Measurements from ENCODE around the gene SDK1.

SDK1 gene

DNA sequence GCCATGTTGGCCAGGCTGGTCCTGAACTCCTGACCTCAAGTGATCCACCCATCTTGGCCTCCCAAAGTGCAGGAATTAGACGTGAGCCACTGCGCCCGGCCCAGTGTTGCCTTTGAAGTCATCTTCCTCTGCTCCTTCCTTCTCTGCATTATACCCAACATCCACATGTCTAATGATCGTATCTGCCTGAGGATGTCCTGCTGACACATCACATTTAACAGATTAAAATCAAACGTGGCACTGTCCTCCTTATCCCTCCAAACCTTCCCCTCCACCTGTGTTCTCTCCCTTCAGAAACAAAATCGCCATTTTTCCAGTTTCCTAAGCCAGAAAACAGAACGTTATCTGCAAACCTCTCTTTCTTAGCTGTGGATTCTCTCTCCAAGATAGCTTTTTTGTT lies 8.4 kb upstream of the SDK1 start:
- DNase-seq (ENCODE audit: low read depth in 2 of 2), result no peak

DNA sequence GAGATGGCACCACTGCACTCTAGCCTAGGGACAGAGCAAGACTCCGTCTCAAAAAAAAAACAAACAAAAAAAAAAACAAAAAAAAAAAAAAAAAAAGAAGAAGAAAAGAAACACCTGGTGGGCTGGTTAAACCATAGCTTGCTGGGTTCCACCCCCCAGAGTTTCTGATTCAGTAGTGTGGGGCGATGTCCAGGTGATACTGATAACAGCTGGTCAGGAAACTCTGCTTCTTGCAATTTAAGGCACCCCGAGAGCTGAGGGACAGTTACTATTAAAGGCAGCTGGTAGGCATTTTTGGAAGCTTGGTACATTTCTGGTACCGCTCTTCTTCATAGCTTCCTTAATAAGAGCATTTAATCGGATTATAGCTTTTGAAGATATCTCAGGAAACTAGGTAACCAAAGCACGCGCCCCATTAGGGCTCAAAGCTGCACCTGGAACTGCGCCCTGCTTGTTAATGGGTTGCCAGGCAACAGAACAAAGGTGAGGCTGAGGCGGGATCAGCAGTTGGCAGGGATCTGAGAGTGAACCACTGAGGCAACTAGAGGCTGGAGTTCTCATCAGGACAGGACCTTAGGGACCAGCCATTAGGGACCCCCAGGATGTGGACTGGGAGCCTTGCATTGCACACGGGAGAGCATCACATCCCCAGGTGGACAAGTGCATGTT lies 6.5 kb upstream of the SDK1 start:
- DNase-seq (ENCODE audit: low read depth in 2 of 2), result no peak

DNA sequence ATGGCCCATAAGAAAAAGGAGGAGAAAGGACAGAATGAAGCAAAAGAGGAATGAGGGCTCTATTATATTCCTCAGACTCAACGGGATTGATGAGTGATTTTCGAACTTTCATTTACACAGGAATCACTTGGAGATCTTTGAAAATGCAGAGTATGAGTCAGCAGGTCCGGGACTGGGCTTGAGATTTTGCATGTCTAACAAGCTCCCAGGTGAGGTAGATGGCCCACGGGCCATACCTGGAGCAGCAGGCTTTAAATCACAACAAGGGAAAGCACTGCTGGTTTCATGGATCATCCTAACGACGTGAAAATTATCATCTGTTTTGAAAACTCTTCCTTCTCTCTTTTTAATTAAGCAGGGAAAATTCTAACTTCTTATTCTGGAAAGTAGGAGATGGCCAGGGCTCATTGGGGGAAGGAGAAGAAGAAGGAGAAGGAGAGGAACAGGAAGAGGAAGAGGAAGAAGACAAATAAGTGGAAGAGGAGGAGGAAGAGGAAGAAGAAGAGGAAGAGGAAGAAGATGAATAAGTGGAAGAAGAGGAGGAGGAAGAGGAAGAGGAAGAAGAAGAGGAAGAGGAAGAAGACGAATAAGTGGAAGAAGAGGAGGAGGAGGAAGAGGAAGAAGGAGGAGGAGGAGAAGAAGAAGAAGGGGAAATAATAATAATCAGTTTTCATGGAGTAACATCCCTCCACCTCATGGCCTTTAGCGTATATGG lies 3.8 kb upstream of the SDK1 start:
- no peak for DNase-seq (ENCODE audit: low read depth in 2 of 2)

DNA sequence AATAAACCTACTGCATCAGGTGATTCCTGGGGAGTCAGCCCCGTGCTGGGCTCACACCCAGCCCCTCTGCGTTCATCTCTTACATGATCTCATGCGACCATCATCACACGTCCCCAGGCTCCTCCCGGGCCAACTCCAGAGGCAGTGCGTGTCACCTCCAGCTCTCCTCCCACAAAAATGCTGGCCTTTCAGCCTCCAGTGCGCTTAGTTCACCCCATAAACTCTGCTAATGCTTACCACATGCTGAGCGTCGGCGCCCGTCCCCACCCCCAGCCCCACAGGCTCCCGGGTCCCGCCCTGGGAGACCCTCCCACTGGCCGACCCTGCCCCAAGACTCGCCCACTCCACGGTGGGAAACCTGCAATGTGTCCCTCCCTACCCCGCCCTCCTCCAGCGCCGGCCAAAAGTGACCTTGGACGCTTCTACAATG lies 816 bp upstream of the SDK1 start:
- no peak for DNase-seq (ENCODE audit: low read depth in 2 of 2)

DNA sequence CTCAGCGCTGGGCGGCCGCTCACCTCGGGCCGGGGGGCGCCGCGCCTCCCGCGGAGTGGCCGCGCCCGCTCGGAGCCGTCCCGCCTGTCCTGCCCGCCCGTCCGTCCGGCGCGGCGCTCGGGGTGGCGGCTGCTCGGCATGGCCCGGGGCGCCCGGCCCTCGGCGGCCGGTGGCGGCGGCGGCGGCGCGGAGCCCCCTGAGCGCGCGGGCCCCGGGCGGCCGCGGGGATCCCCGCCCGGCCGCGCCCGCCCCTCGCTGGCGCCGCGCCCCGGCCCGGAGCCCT lies 338 bp downstream of the SDK1 start:
- no peak for DNase-seq (ENCODE audit: low read depth in 2 of 2)

DNA sequence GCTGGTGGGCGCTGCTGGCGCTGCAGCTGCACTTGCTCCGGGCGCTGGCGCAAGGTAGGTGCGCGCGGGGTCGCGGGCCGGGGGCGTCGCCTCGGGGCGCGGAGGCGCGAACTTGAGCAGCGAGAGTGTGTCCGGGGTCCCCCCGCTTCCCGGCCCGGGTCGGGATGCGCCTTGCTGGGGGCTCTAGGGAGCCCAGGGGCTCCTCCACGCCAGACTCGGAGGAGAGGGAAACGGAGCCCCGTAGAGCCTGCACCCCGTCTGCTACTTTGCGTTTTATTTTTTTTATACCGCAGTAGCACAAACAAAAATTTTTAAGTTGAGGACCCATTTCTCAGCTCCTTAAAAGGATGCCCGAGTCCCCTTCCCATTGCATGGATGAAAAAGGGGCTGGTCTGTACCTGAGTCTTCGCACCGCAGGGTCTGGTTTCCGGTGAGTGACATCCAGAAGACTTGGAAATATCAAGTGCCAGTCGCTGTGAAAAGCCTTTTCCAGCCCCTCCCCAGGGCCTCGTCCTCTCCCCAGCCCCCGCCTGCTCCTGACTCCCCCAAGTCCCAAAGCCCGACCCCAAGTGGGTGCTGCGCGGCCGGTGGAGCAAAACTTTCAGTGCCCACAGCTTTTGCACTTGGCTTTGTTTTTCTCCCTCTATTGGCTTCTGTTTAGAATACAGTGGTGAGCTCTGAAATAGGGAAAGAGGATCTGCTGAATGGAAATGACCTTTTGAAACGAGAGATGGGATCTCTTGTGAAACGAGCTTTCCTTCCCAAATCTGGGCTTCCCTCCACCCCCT lies 973 bp downstream of the SDK1 start:
- no peak for DNase-seq (ENCODE audit: low read depth in 2 of 2)

DNA sequence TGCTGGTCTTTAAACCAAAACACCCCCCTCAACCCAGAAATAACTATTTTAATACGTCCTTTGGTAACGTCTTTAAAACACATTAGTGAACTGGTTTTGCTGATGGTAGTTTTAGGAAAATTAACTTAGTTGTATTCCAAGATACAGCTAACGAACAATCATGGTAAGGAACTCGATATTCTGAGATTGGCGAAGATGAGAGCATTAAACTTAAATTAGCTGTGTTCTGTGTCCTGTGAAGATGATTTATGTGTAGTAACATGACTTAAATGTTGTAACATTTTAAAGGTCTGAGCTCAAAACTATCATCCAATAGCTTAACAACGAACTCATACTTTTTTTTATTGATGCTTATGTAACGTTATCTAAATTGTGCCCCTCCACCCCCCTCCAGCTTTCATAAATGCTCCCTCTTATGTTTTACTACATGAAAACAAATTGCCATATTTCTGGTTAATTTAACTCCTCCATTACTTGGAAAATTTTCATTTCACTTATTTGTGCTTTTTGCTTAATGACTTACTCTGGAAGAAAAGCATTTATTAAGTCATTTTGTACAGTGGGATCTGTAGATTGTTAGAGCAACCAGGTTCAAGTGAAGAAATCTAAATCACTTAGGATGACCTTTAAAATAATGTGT lies 1.7 kb downstream of the SDK1 start:
- no peak for DNase-seq (ENCODE audit: low read depth in 2 of 2)

DNA sequence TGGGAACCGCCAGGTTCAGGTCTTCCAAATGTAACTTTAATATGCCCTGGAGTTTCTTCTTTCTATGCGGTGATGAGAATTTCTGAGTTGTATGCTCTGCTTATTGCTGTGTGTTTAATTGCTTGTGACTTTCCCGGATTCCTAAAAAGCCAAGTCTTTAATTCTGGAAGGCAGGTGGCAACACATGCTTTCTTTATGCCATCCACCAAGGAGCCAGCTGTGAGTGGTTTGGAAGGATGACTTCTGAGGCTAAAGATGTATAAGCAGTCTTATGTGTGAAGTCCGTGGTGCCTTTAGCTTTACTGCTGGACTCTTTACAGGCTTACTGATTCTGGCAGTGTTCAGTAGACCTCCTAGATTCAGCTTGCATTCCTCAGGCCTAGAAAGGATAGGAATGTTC lies 3.1 kb downstream of the SDK1 start:
- no peak for DNase-seq (ENCODE audit: low read depth in 2 of 2)

DNA sequence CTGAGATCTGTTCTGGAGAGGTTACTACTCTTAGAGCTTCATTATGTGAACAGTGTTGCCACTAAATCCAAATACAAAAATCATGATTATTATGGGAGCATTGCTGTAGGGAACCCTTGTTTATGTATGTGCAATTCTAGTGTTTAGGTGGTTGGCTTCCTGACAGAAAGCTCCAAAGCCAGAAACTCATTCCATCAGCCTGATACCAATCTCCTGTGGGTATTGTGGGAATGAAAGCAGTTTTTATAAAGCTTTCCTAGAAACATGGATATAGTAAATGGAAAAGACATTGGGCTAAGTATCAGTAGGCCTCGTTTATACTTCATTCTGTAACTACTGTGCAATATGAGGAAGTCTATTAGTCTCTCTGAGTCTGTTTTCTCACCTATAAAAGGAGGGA lies 6.4 kb downstream of the SDK1 start:
- DNase-seq (ENCODE audit: low read depth in 2 of 2), result no peak

DNA sequence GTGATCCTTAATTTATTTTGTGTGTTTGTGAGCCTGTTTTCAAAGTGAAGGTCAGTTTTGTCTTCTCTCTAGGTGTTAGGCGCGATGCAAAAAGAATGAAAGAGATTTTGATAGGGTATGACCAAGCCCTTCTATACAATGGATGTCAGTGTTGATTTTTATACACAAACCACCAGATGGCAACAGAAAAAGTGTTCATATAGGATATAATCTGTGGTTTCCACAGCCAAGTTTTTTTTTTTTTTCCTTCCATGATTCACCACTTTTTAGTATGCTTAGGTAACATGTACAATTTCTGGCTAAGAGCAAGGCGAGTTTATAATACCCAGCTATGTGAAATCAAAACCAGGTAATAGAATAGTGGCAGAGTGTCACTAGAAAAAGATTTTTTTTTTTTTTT lies 8.1 kb downstream of the SDK1 start:
- no peak for DNase-seq (ENCODE audit: low read depth in 2 of 2)

DNA sequence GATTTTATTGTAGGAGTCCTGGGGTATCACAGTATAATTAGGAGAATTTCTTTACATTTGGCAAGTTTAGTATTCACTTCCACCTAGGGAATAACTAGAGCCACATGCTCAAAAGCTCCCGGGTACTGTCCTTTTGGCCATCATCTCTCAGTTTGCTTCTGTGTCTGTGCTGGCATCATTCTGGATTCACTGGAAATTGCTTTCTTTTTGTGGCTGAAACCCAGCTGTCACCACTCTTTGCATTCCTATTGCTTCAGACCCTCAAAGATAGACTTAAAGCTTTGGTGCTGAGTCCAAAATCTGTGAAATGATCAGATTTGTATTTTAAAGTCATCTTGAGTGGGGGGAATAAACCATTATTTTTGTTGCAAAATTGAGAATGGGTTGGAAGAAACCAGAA lies 8.9 kb downstream of the SDK1 start:
- no peak for DNase-seq (ENCODE audit: low read depth in 2 of 2)

DNA sequence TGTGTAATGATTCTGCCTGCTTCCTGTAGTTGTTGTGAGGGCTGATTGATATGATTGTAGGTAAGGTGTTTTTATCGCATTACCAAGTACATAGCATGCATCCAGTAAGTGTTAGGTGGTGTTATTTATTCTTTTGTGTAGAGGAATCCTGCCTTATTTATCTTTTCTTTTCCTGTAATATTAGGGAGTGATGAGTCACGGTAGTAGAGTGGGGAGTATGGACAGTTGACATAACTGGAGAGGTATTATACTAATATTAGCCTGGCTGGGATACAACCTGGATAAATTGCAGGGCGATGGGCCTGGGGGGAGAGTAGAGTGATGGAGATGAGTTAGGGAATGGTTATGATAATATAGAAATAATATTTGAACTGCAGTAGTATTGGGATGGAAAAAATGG lies 9.8 kb downstream of the SDK1 start:
- no peak for DNase-seq (ENCODE audit: low read depth in 2 of 2)

DNA sequence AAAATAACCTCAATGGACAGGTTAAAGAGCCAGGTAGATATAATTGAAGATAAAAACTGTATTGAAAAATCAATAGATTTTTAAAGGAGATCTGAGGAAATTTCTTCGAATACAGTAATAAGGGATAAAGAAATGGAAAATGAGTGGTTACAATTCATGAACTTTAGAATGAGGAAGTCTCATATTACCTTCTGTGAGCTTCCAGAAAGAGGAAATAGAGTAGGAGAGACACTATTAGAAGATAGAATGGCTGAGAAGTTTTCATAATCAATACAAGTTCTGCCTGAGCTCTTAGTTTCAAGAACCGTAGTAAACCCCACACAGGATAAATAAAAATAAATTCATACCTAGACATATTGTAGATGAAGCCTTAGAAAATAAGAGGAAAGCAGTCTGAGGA lies 11.5 kb downstream of the SDK1 start:
- no peak for DNase-seq (ENCODE audit: low read depth in 2 of 2)

DNA sequence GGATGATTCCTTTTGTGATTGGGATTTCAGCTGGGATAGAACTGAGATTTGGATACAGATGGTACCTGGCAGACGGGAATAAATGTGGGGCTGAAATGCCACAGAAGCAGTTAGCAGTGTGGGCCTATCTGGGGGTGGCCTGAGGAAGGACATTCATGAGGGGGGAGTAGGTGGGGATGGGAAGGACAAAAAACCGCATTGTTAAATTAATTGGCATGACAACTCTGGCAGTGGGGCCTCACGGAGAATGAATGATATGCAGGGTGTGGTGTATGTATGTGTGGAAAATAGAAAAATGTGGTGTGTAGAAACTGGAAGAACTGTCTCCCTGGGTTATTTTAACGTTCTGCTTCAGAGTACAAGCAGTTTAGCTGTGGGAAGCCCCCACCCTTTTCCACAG lies 17.8 kb downstream of the SDK1 start:
- no peak for DNase-seq (ENCODE audit: low read depth in 2 of 2)

DNA sequence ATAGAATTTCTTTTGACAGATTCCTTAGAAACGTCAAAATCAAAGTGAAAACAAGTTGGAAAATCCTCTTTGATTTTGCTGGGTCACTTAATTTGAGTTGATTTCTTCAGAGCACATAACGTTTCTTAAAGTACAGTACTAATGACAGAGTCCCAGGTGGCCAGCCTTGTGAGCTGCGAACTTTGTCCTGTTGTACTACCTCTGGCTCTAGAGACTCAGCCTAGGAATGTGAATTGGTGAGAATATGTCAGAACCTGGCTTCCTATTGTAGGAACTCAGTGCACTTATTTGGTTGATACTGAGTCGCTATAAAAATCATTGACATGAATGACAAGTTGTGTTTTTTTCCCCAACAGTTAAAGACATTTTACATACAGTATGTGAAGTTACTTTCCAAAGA lies 20.2 kb downstream of the SDK1 start:
- no peak for DNase-seq (ENCODE audit: low read depth in 2 of 2)

DNA sequence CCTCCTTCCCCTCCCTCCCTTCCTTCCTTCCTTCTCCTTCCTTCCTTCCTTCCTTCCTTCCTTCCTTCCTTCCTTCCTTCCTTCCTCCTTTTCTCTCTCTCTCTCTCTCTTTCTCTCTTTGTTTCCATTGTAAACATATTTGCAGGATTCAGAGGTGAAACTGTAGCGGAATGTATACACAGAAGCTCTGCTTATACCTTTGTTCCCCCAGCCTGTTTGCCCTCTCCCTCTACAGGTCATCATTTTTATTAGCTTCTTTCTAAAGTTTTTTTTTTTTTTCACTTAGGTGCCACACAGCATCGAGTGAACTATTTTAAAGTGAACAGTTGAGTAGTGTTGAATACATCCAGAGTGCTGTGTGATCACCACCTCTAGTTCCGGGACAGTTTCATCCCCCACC lies 20.7 kb downstream of the SDK1 start:
- DNase-seq (ENCODE audit: low read depth in 2 of 2), result no peak

DNA sequence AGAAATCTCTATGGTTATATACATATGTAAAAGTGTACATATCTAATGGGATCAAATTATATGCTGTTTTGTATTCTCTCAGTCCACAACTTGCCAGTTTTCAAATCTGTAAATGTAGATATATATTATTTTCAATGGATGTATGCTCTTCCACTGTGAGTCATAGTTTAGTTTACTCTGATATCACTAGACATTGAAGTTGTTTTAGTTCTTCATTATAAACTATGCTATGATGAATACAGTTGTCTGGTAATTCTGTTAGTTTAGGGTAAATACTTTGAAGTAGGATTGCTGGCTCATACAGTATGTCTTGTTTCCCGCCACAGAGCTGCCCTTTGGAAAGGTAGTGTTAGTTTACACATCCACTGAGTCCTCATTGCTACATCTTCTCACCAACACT lies 25.2 kb downstream of the SDK1 start:
- DNase-seq (ENCODE audit: low read depth in 2 of 2), result no peak

DNA sequence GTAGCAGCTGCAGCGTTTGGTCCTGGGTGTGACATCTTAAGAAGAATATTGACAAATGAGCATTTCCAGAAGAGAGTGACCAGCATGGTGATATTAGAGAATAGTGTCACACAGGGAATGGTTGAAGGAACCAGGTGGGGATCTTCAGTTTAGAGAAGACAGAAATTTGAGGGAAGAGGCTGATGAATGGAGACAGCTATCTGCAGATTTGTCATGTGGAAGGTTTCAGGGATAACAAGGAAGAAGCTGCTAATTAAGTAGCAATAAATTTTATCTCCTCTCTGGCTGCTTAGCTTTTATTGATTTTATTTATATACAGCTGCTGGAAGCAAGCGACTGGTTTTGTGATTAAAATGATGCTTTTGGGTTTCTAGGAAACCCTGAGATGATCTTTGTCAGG lies 26.0 kb downstream of the SDK1 start:
- DNase-seq (ENCODE audit: low read depth in 2 of 2), result no peak

DNA sequence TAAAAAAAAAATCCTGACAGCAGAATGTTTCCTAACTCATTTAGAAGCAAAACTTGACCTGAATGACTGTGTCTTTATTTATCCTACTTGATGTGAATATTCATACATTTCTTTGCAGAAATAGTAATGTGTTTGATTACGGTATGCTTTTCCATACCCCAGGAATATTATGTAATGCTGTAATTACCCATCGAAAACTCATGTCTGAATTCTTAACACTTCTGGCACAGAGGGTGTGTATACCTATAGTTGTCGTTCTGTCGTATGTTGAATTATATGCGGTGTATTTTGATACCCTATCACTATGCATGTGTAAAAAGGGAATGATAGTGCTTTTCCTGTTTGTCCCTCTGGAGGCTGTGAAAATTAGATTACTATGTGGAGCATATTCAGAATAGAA lies 26.6 kb downstream of the SDK1 start:
- DNase-seq (ENCODE audit: low read depth in 2 of 2), result no peak

DNA sequence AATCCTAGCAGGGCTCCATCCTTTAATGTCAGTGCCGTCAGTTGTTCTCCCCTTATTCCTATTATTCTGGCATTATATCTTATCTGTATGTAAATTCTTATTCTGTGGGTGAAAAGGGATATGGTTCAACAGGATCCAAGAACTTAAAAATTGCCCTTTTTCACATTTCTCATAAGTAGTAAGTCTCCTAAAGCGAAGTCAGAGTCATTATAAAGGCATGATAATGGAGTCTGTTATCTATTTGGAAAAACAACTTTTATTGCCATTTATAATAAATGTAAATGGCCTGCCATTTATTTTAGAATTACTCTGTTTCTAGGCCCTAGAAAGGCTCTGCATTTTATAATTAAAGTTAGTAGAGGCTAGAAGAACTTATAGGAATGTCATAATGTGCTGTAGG lies 31.3 kb downstream of the SDK1 start:
- no peak for DNase-seq (ENCODE audit: low read depth in 2 of 2)

DNA sequence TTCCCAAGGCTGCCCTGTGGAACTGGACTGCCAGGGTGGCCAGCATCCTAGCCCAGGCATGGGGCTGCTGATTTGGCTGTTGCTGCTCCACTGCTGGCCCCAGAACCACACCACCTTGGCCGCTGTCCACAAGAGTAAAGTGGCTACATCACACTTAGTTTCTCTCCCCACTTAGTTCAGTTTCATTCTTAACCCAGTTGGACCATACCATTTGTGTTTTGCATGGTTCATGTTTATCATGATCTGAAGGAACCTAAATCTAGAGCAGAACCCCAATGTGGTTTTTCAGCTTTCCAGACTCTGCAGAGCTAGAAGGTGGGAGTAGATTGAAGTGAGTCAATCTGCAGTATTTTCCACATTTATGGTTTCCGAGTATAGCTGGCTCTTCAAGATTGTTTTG lies 32.8 kb downstream of the SDK1 start:
- DNase-seq (ENCODE audit: low read depth in 2 of 2), result no peak

DNA sequence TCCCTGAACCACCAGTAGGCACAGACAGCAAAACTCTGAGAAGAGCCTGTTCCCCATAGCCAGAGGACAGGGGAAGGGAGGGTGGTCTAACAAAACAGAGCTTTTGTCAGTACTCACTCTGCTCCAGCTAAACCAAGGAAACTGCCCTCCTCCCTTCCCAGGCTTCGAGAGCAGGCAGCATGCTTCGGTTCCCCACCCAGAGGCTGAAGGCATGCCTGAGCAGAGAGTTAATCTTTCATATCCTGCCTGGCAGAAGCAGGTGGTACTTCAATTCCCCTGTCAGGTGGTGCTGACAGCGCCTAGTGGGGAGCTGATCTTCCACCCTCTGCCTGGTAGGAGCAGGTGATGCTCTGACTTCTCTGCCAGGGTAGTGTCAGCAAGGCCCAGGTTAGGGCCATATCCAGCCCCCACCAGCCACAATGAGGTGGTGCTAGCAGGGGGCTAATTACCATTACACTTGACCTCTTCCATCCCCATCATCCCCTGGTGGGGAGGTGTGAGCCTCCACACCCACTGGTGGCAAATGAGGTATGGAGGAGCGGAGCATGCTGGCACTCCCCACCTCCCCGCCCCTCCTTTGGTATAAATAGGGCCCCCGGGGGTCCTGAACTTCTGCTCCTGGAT lies 35.1 kb downstream of the SDK1 start:
- DNase-seq (ENCODE audit: low read depth in 2 of 2), result no peak
